ENCODE measurements around the gene COG2.
"Not testable (repeated sequence)": the region's sequence is repeated elsewhere in the genome, so short reads cannot be mapped to it uniquely, and the experiment has no call there.

Gene COG2

GRCh38 chr1:230702934-230703678, 60.8 kb downstream of the COG2 start:
- no peak for DNase-seq

- no peak for DNase-seq
Observed at GRCh38 chr1:230703679-230704385, 61.6 kb downstream of the COG2 start.

- no peak for DNase-seq
Observed at GRCh38 chr1:230704830-230705229, 62.5 kb downstream of the COG2 start.

- DNase-seq = no peak
Observed at GRCh38 chr1:230705289-230706019, 63.2 kb downstream of the COG2 start.

- no peak for DNase-seq
Observed at GRCh38 chr1:230706020-230706699, 63.9 kb downstream of the COG2 start.

GRCh38 chr1:230706887-230707731, 64.8 kb downstream of the COG2 start:
- no peak for DNase-seq

- no peak for DNase-seq
Observed at GRCh38 chr1:230707732-230708630, 65.7 kb downstream of the COG2 start.

GRCh38 chr1:230708631-230709580, 66.6 kb downstream of the COG2 start:
- DNase-seq = no peak

GRCh38 chr1:230709619-230710542, 67.6 kb downstream of the COG2 start:
- DNase-seq = no peak

- no peak for DNase-seq
Observed at GRCh38 chr1:230710543-230710904, 68.2 kb downstream of the COG2 start.

- no peak for DNase-seq
Observed at GRCh38 chr1:230711245-230711644, 69.0 kb downstream of the COG2 start.

- no peak for DNase-seq
Observed at GRCh38 chr1:230712470-230712942, 70.2 kb downstream of the COG2 start.

GRCh38 chr1:230713138-230713537, 70.9 kb downstream of the COG2 start:
- no peak for DNase-seq

- no peak for DNase-seq
Observed at GRCh38 chr1:230713547-230713914, 71.2 kb downstream of the COG2 start.

- DNase-seq = peak; percentile 85
Observed at GRCh38 chr1:230713915-230714764, 71.9 kb downstream of the COG2 start, which contains the start of gene AGT. Gene AGT, minus strand, starts transcription at chr1:230714122. Its CDS starts 3,299 bp downstream, at chr1:230710823.

- DNase-seq = no peak
Observed at GRCh38 chr1:230715510-230715909, 73.2 kb downstream of the COG2 start.

- DNase-seq = not testable (repeated sequence)
Observed at GRCh38 chr1:230716453-230716852, 74.2 kb downstream of the COG2 start.

- DNase-seq = no peak
Observed at GRCh38 chr1:230717251-230717650, 75.0 kb downstream of the COG2 start.

All from right forelimb (tissue), 1 donor.